ENCODE results near the gene RAB44. TPM values are rescaled to one million over a fixed set of nuclear protein-coding genes. Genes with fewer than 3 reads are reported as not detected.

Gene RAB44
- total RNA-seq, 1 experiment from 2014 or later = not detected

DNA sequence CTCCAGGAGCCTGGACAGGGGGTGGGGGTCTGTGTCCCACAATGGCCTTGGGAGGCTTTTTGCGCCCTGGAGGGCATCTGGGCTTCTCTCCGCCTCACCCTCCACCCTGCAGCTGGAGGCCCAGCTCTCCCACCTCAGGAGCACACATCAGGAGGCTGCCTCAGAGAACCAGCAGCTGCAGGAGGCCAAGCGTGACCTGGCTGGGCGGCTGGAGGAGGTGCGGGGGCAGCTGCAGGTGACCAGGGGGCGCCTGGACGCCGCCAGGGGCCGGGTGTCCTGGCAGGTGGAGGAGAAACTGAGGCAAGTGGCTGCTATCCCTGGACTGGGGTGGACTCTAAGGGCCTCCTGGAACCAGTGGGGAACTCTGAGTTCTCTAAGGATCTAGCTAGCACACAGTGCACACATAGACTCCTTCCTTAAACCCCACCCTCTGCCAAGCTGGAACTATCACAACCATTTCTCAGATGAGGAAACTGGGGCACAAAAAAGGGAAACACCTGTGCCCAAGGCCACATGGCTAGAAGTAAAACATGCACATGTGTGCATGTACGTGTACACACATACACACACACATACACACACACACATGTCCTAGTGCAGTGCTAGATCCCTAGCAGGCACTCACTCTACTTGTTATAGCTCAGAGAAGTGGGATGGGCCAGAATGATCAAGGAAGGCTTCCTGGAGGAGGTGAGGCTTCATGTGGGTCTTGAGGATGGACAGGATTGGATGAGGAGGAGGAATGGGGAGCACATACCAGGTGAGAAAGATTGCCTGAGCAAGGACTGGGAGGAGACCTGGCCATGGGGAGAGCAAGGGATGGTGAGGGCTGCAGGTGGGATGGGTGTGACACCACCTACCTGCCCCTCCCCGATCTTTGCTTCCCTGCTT, 22.9 kb downstream of the RAB44 start:
- Histone ChIP-seq H3K27ac (no peak overlapping the region), H3K9me3 (ENCODE audit: insufficient read depth, low read depth) (no peaks in the 10 kb centered on the region), H3F3A (ENCODE audit: insufficient read depth, low read depth) (no peaks in the 10 kb centered on the region), H3K4me1 (replicated peaks; ENCODE audit: insufficient read depth) (no peaks in the 10 kb centered on the region), H3K79me2 (ENCODE audit: low read depth) (no peaks in the 10 kb centered on the region), H3K4me2 (no peak overlapping the region), H4K20me1 (ENCODE audit: insufficient read depth) (no peaks in the 10 kb centered on the region), H3K4me3 (no peak overlapping the region), H2AFZ (no peak overlapping the region), H3K27me3 (ENCODE audit: insufficient read depth, low read depth) (no peaks in the 10 kb centered on the region), H3K9me2 (ENCODE audit: insufficient read depth) (no peaks in the 10 kb centered on the region), H3K36me3 (ENCODE audit: low read depth) (no peaks in the 10 kb centered on the region)
- DNase-seq = no peak
- TF ChIP-seq, protein P1, sequence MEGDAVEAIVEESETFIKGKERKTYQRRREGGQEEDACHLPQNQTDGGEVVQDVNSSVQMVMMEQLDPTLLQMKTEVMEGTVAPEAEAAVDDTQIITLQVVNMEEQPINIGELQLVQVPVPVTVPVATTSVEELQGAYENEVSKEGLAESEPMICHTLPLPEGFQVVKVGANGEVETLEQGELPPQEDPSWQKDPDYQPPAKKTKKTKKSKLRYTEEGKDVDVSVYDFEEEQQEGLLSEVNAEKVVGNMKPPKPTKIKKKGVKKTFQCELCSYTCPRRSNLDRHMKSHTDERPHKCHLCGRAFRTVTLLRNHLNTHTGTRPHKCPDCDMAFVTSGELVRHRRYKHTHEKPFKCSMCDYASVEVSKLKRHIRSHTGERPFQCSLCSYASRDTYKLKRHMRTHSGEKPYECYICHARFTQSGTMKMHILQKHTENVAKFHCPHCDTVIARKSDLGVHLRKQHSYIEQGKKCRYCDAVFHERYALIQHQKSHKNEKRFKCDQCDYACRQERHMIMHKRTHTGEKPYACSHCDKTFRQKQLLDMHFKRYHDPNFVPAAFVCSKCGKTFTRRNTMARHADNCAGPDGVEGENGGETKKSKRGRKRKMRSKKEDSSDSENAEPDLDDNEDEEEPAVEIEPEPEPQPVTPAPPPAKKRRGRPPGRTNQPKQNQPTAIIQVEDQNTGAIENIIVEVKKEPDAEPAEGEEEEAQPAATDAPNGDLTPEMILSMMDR (conservative IDR thresholded peaks at IDR 0.05) = no peak
- TF ChIP-seq EZH2 (IDR thresholded peaks at IDR 0.05; ENCODE audit: low read depth) = no peak
- CTCF ChIA-PET = interaction anchor here (0.6 kb wide), 2 partner anchors 58 to 487 kb away, joined by 3 to 5 read pairs; no protein-coding TSS in a partner anchor
- POLR2A ChIA-PET (ENCODE audit: unreplicated experiment) = interaction anchor here (0.5 to 0.6 kb wide), 2 partner anchors 33 to 124 kb away, joined by 4 to 9 read pairs; no protein-coding TSS in a partner anchor
- BruUV-seq (replicated peaks) = no TSS peak
- intact Hi-C loops (cut with micrococcal nuclease; ENCODE audit: unreplicated experiment) = no loop called here

DNA sequence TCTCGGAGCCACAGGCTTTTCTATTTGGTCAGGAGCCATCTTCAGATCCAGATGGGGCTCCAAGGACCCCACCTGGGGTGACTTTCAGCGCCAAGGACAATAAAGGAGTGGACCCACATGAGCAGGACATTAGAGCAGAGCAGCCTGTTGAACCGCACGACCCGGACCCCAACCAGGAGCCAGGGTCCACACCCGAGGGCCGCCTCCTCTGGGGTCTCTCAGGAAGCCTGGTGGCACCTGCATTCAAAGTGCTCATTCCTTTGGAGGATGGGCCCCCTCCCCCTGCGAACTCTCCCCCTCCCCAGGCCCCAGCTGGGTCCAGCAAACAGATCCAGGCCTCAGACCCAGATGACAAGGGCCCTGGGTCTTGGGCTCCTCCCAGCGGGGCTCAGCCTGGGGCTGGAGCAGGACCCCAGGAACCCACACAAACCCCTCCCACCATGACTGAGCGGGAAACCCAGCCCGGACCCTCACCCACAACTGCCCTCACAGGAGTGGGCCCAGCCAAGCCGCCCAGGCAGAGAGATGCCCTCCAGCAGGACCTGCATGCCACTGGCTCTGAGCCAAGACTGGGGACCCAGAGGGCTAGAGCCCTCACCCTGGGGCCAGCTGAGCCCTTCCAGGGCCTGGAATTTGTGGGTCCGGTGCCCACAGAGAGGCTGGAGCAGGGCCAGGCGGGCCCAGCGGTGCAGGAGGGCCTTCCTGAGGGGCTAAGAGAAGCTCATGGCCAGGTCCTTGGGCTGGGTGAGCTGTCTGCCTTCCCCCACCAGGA, 23.9 kb downstream of the RAB44 start:
- no peaks in the 10 kb centered on the region for H3K36me3 ChIP-seq (ENCODE audit: low read depth)
- H3K27me3 ChIP-seq (ENCODE audit: insufficient read depth, low read depth) = no peaks in the 10 kb centered on the region
- no peaks in the 10 kb centered on the region for H3K9me3 ChIP-seq (ENCODE audit: insufficient read depth, low read depth)
- no peaks in the 10 kb centered on the region for H3F3A ChIP-seq (ENCODE audit: insufficient read depth, low read depth)
- no peaks in the 10 kb centered on the region for H4K20me1 ChIP-seq (ENCODE audit: insufficient read depth)
- H3K4me2 ChIP-seq = no peak overlapping the region
- no peak overlapping the region for H2AFZ ChIP-seq
- H3K4me3 ChIP-seq = no peak overlapping the region
- ChIA-PET POLR2A (ENCODE audit: unreplicated experiment) (no interaction called here), CTCF (no interaction called here)
- H3K4me1 ChIP-seq (replicated peaks; ENCODE audit: insufficient read depth) = no peaks in the 10 kb centered on the region
- intact Hi-C loops (cut with micrococcal nuclease; ENCODE audit: unreplicated experiment) = no loop called here
- TF ChIP-seq, protein P1 (conservative IDR thresholded peaks at IDR 0.05) = no peak
- no peak for TF ChIP-seq EZH2 (IDR thresholded peaks at IDR 0.05; ENCODE audit: low read depth)
- BruUV-seq (replicated peaks) = no TSS peak
- no peaks in the 10 kb centered on the region for H3K79me2 ChIP-seq (ENCODE audit: low read depth)
- no peaks in the 10 kb centered on the region for H3K9me2 ChIP-seq (ENCODE audit: insufficient read depth)
- H3K27ac ChIP-seq = no peak overlapping the region
- DNase-seq = peak in 1 of 2 experiments; percentile 24

DNA sequence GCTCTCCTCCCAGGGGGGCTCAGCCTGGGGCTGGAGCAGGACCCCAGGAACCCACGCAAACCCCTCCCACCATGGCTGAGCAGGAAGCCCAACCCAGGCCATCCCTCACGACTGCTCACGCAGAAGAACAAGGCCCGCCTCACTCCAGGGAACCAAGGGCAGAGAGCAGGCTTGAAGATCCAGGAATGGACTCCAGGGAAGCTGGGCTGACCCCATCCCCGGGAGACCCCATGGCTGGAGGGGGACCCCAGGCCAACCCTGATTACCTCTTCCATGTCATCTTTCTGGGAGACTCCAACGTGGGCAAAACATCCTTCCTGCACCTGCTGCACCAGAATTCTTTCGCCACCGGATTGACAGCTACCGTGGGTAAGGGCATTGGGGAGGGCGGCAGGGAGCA, 24.7 kb downstream of the RAB44 start:
- Histone ChIP-seq H3K27me3 (ENCODE audit: insufficient read depth, low read depth) (no peaks in the 10 kb centered on the region), H3K79me2 (ENCODE audit: low read depth) (no peaks in the 10 kb centered on the region), H2AFZ (no peak overlapping the region), H3F3A (ENCODE audit: insufficient read depth, low read depth) (no peaks in the 10 kb centered on the region), H3K4me3 (no peak overlapping the region), H3K9me2 (ENCODE audit: insufficient read depth) (no peaks in the 10 kb centered on the region), H3K36me3 (ENCODE audit: low read depth) (no peaks in the 10 kb centered on the region), H4K20me1 (ENCODE audit: insufficient read depth) (no peaks in the 10 kb centered on the region), H3K27ac (no peak overlapping the region), H3K4me2 (no peak overlapping the region), H3K9me3 (ENCODE audit: insufficient read depth, low read depth) (no peaks in the 10 kb centered on the region), H3K4me1 (replicated peaks; ENCODE audit: insufficient read depth) (no peaks in the 10 kb centered on the region)
- BruUV-seq (replicated peaks) = no TSS peak
- CTCF ChIA-PET = interaction anchor here (0.9 kb wide), 1 partner anchor 107 kb away, joined by 3 read pairs; no protein-coding TSS in a partner anchor
- no peak for DNase-seq
- POLR2A ChIA-PET (ENCODE audit: unreplicated experiment) = interaction anchor here (0.6 kb wide), 1 partner anchor 13 kb away, joined by 5 read pairs; no protein-coding TSS in a partner anchor
- TF ChIP-seq, protein P1 (conservative IDR thresholded peaks at IDR 0.05) = no peak
- intact Hi-C loops (cut with micrococcal nuclease; ENCODE audit: unreplicated experiment) = no loop called here

All from PC-9 (cell line).